ENCODE data around the gene HSD17B2.
A peak's percentile ranks its signal among the peaks of the same experiment; 100 is the strongest.

The HSD17B2 gene

GRCh38 chr16:82050506-82050905 lies 15.5 kb downstream of the HSD17B2 start:
- DNase-seq: no peak

- DNase-seq: no peak
Observed at GRCh38 chr16:82050909-82051357, 15.9 kb downstream of the HSD17B2 start.

GRCh38 chr16:82051656-82052055 lies 16.6 kb downstream of the HSD17B2 start:
- DNase-seq: no peak

GRCh38 chr16:82055117-82055516 lies 20.1 kb downstream of the HSD17B2 start:
- DNase-seq: no peak

GRCh38 chr16:82055728-82056549 lies 20.9 kb downstream of the HSD17B2 start:
- DNase-seq: no peak

- no peak for DNase-seq
Observed at GRCh38 chr16:82056550-82056896, 21.5 kb downstream of the HSD17B2 start.

GRCh38 chr16:82059161-82059982 lies 24.3 kb downstream of the HSD17B2 start:
- DNase-seq: no peak

GRCh38 chr16:82059983-82060421 lies 24.9 kb downstream of the HSD17B2 start:
- peak; percentile 56 to 83 (median 64) for DNase-seq

- DNase-seq: peak; percentile 22 to 53 (median 38)
Observed at GRCh38 chr16:82061861-82062525, 26.9 kb downstream of the HSD17B2 start.

- peak in 3 of 4 experiments; percentile 20 to 64 (median 46) for DNase-seq
Observed at GRCh38 chr16:82062645-82063058, 27.6 kb downstream of the HSD17B2 start.

- no peak for DNase-seq
Observed at GRCh38 chr16:82063456-82064082, 28.5 kb downstream of the HSD17B2 start.

- DNase-seq: no peak
Observed at GRCh38 chr16:82067042-82067803, 32.2 kb downstream of the HSD17B2 start.

- no peak for DNase-seq
Observed at GRCh38 chr16:82067804-82068325, 32.8 kb downstream of the HSD17B2 start.

- peak; percentile 66 to 83 (median 76) for DNase-seq
Observed at GRCh38 chr16:82070656-82071369, 35.8 kb downstream of the HSD17B2 start.

GRCh38 chr16:82071421-82071820 lies 36.4 kb downstream of the HSD17B2 start:
- no peak for DNase-seq

- DNase-seq: no peak
Observed at GRCh38 chr16:82072313-82072712, 37.3 kb downstream of the HSD17B2 start.

GRCh38 chr16:82074019-82074558 lies 39.0 kb downstream of the HSD17B2 start:
- no peak for DNase-seq

- no peak for DNase-seq
Observed at GRCh38 chr16:82078125-82078524, 43.1 kb downstream of the HSD17B2 start.

GRCh38 chr16:82079892-82080291 lies 44.8 kb downstream of the HSD17B2 start:
- no peak for DNase-seq

GRCh38 chr16:82081264-82081663 lies 46.2 kb downstream of the HSD17B2 start:
- no peak for DNase-seq

All from suppressor macrophage (primary cell).